G401 (cell line): ENCODE data around the gene URAD. TPM values are rescaled to one million over a fixed set of nuclear protein-coding genes. Genes with fewer than 3 reads are reported as not detected.
"Not testable (repeated sequence)": the region's sequence is repeated elsewhere in the genome, so short reads cannot be mapped to it uniquely, and the experiment has no call there.

Source experiments
- DNase-seq: peaks from one replicate; pipeline ENCODE4 v3.0.0-alpha.2; 2015; ENCODE audit warnings: low spot score
- in situ Hi-C: cut with HindIII; loops from 2 replicates; pipeline ENCODE4 v1.10.0; 2016; ENCODE audit warnings: low sequenced_read_pairs, mixed read lengths
- total RNA-seq: library from RNA; depleted of rRNA; stranded (reverse); fragments of >200 nt; shearing (Covaris generic); gene quantifications from 2 replicates; pipeline ENCODE4 v1.2.3, GENCODE V29; 2014; rRNA removed

The URAD gene
- total RNA-seq: not detected in 2 replicates

GRCh38 chr13:27988520-27988919 lies at the start of gene URAD:
URAD (minus strand) TSS chr13:27988693; CDS start chr13:27988637, 56 bp downstream.
- no peak for DNase-seq
- in situ Hi-C loops: no loop called here

GRCh38 chr13:28037399-28037798 lies 48.9 kb upstream of the URAD start:
- no peak for DNase-seq
- in situ Hi-C loops: no loop called here

- no peak for DNase-seq
Observed at GRCh38 chr13:28035146-28035782, 46.8 kb upstream of the URAD start.

GRCh38 chr13:28033894-28034655 lies 45.6 kb upstream of the URAD start:
- in situ Hi-C loops: no loop called here
- DNase-seq: no peak

More at GRCh38 chr13:28035146-28035782, 46.8 kb upstream of the URAD start:
- in situ Hi-C loops: no loop called here

GRCh38 chr13:28032438-28032837 lies 43.9 kb upstream of the URAD start:
- in situ Hi-C loops, DNase-seq: not testable (repeated sequence)

- in situ Hi-C loops: no loop called here
Observed at GRCh38 chr13:28031896-28032288, 43.4 kb upstream of the URAD start.

GRCh38 chr13:28031220-28031895 lies 42.9 kb upstream of the URAD start:
- in situ Hi-C loops: no loop called here
- DNase-seq: no peak

More at GRCh38 chr13:28031896-28032288, 43.4 kb upstream of the URAD start:
- DNase-seq: no peak

- DNase-seq: no peak
- in situ Hi-C loops: no loop called here
Observed at GRCh38 chr13:28027607-28028364, 39.3 kb upstream of the URAD start.

- DNase-seq: no peak
- in situ Hi-C loops: no loop called here
Observed at GRCh38 chr13:28027071-28027470, 38.6 kb upstream of the URAD start.

GRCh38 chr13:28026508-28026907 lies 38.0 kb upstream of the URAD start:
- no peak for DNase-seq
- in situ Hi-C loops: no loop called here

- in situ Hi-C loops: no loop called here
Observed at GRCh38 chr13:28022848-28023518, 34.5 kb upstream of the URAD start.

GRCh38 chr13:28014301-28014700 lies 25.8 kb upstream of the URAD start:
- in situ Hi-C loops: no loop called here
- DNase-seq: no peak

More at GRCh38 chr13:28022848-28023518, 34.5 kb upstream of the URAD start:
- peak; percentile 40 for DNase-seq

GRCh38 chr13:28013482-28013881 lies 25.0 kb upstream of the URAD start:
- no peak for DNase-seq
- in situ Hi-C loops: no loop called here

GRCh38 chr13:28012896-28013295 lies 24.4 kb upstream of the URAD start:
- in situ Hi-C loops: no loop called here
- no peak for DNase-seq

GRCh38 chr13:28012383-28012782 lies 23.9 kb upstream of the URAD start:
- in situ Hi-C loops: no loop called here
- DNase-seq: no peak

GRCh38 chr13:28010046-28010445 lies 21.6 kb upstream of the URAD start:
- no peak for DNase-seq
- in situ Hi-C loops: no loop called here

- in situ Hi-C loops, DNase-seq: not testable (repeated sequence)
Observed at GRCh38 chr13:28005016-28005415, 16.5 kb upstream of the URAD start.

- in situ Hi-C loops: no loop called here
- DNase-seq: no peak
Observed at GRCh38 chr13:28002886-28003698, 14.6 kb upstream of the URAD start.
